Measurements from ENCODE around the gene EHD2.
"Not testable (repeated sequence)": the region's sequence is repeated elsewhere in the genome, so short reads cannot be mapped to it uniquely, and the experiment has no call there.

Gene EHD2

GRCh38 chr19:47716270-47716937, 3.2 kb downstream of the EHD2 start:
- DNase-seq, result no peak

GRCh38 chr19:47718415-47719046, 5.3 kb downstream of the EHD2 start:
- not testable (repeated sequence) for DNase-seq

GRCh38 chr19:47719047-47719859, 6.0 kb downstream of the EHD2 start:
- no peak for DNase-seq

GRCh38 chr19:47720669-47721422, 7.6 kb downstream of the EHD2 start:
- no peak for DNase-seq

- DNase-seq, result no peak
Measured at GRCh38 chr19:47723581-47723940, 10.3 kb downstream of the EHD2 start.

GRCh38 chr19:47725759-47726401, 12.7 kb downstream of the EHD2 start:
- no peak for DNase-seq

GRCh38 chr19:47726467-47726866, 13.2 kb downstream of the EHD2 start:
- DNase-seq, result no peak

- not testable (repeated sequence) for DNase-seq
Measured at GRCh38 chr19:47728295-47728694, 15.1 kb downstream of the EHD2 start.

GRCh38 chr19:47729468-47729798, 16.2 kb downstream of the EHD2 start:
- DNase-seq, result peak; percentile 18 to 28

- DNase-seq, result peak; percentile 28 to 45
Measured at GRCh38 chr19:47729799-47730520, 16.7 kb downstream of the EHD2 start.

- DNase-seq, result no peak
Measured at GRCh38 chr19:47730521-47730889, 17.3 kb downstream of the EHD2 start.

GRCh38 chr19:47730910-47731309, 17.7 kb downstream of the EHD2 start:
- DNase-seq, result no peak

GRCh38 chr19:47735131-47735530, 21.9 kb downstream of the EHD2 start:
- no peak for DNase-seq

GRCh38 chr19:47740866-47741519, 27.8 kb downstream of the EHD2 start:
- no peak for DNase-seq

GRCh38 chr19:47741544-47742140, 28.4 kb downstream of the EHD2 start:
- no peak for DNase-seq

- DNase-seq, result no peak
Measured at GRCh38 chr19:47742634-47743033, 29.4 kb downstream of the EHD2 start.

GRCh38 chr19:47745010-47745901, 32.0 kb downstream of the EHD2 start, which contains the start of gene NOP53:
NOP53 (plus strand) TSS chr19:47745546; CDS start chr19:47745560, 14 bp downstream.
- peak; percentile 95 to 96 for DNase-seq

GRCh38 chr19:47746129-47746528, 32.9 kb downstream of the EHD2 start:
- not testable (repeated sequence) for DNase-seq

GRCh38 chr19:47749326-47749725, 36.1 kb downstream of the EHD2 start:
- no peak for DNase-seq

- no peak for DNase-seq
Measured at GRCh38 chr19:47750752-47751151, 37.5 kb downstream of the EHD2 start.
